Smooth muscle cell (in vitro differentiated cells): ENCODE results near the gene MAOB. TPM values are rescaled to one million over a fixed set of nuclear protein-coding genes. Genes with fewer than 3 reads are reported as not detected.

Source experiments
- DNase-seq: peaks from one replicate; lab custom pipeline; 2025; ENCODE audit not compliant: unreplicated experiment; lab: John Stamatoyannopoulos, UW
- H2AFZ ChIP-seq: fragments of 200-600 bp; sonication (generic); 2 replicates; pipeline ENCODE4 v1.6.0; 2016; ENCODE audit warnings: antibody characterized with exemption, low read depth, mild to moderate bottlenecking
- H3F3A ChIP-seq: fragments of 200-600 bp; sonication (generic); 2 replicates; pipeline ENCODE4 v1.6.0; 2017; ENCODE audit warnings: antibody characterized with exemption, low read depth
- H3K27ac ChIP-seq: fragments of 200-600 bp; sonication (generic); 2 replicates; pipeline ENCODE4 v1.5.1; 2016; ENCODE audit warnings: low read depth, mild to moderate bottlenecking
- H3K27me3 ChIP-seq: fragments of 200-600 bp; sonication (generic); 2 replicates; pipeline ENCODE4 v1.6.1; 2016; ENCODE audit warnings: low read depth, mild to moderate bottlenecking
- H3K36me3 ChIP-seq: fragments of 200-600 bp; sonication (generic); 2 replicates; pipeline ENCODE4 v1.5.1; 2016; ENCODE audit warnings: low read depth
- H3K4me1 ChIP-seq: fragments of 200-600 bp; sonication (generic); 2 replicates; pipeline ENCODE4 v1.5.1; 2016; ENCODE audit warnings: low read depth
- H3K4me2 ChIP-seq: fragments of 200-600 bp; sonication (generic); 2 replicates; pipeline ENCODE4 v1.6.0; 2016; ENCODE audit warnings: mild to moderate bottlenecking
- H3K4me3 ChIP-seq: fragments of 200-600 bp; sonication (generic); 2 replicates; pipeline ENCODE4 v1.5.1; 2016; ENCODE audit warnings: mild to moderate bottlenecking
- H3K79me2 ChIP-seq: fragments of 200-600 bp; sonication (generic); 2 replicates; pipeline ENCODE4 v1.6.0; 2016; ENCODE audit warnings: low read depth, mild to moderate bottlenecking
- H3K9ac ChIP-seq: fragments of 200-600 bp; sonication (generic); 2 replicates; pipeline ENCODE4 v1.6.0; 2016; ENCODE audit warnings: low read depth
- H3K9me3 ChIP-seq: fragments of 200-600 bp; sonication (generic); replicated peaks from 2 replicates; pipeline ENCODE4 v1.5.1; 2016; ENCODE audit warnings: low read depth
- H4K20me1 ChIP-seq: fragments of 200-600 bp; sonication (generic); 2 replicates; pipeline ENCODE4 v1.6.0; 2016; ENCODE audit warnings: low read depth
- CTCF ChIP-seq: fragments of 200-600 bp; sonication (generic); IDR thresholded peaks from 2 replicates; pipeline ENCODE4 v1.5.1; 2017; ENCODE audit warnings: borderline replicate concordance, mild to moderate bottlenecking, antibody characterized with exemption; ENCODE audit not compliant: insufficient read depth, poor library complexity, severe bottlenecking
- WGBS: methylation state at CpG from one replicate; pipeline ENCODE4 v1.1.7; 2016; ENCODE audit warnings: low lambda C conversion rate; 5-methylcytosine and 5-hydroxymethylcytosine counted together
- polyA plus RNA-seq: library from polyadenylated mRNA; unstranded; fragments of >200 nt; fragmentation: Nextera tagmentation; extraction: Ambion mirVana; gene quantifications from 2 replicates; pipeline ENCODE4 v1.2.1, GENCODE V29; 2016
- total RNA-seq: library from RNA; depleted of rRNA; stranded (reverse); fragments of >200 nt; gene quantifications from 2 replicates; pipeline ENCODE4 v1.2.3, GENCODE V29; 2014

The MAOB gene
- total and polyA plus RNA-seq, 2 experiments from 2014 or later: 0.93 TPM; not detected in 1

DNA sequence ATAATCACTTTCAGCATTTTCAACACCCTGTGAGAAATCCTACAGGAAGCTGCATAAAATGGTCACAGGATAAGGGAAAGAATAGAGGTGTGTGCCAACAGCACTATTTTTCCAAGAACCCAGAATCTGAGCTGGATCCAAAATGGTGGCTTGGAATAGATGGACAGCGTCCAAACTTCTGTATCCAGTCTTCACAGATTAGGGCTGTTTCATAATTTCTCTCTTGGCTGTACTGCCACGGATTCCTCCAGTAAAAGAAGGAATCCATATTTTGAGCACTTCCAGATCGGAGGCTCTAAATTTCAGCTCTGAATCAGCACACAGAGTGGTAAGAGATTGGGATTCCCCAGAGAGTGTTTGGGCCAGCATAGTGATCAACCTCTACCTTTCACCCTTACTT lies 12.2 kb downstream of the MAOB start:
- Histone ChIP-seq H3F3A (no peaks in the 10 kb centered on the region), H3K36me3 (no peaks in the 10 kb centered on the region), H3K79me2 (no peaks in the 10 kb centered on the region), H3K27ac (no peak overlapping the region), H4K20me1 (no peaks in the 10 kb centered on the region), H3K4me3 (no peak overlapping the region), H3K4me2 (no peak overlapping the region), H2AFZ (no peak overlapping the region), H3K4me1 (no peaks in the 10 kb centered on the region), H3K27me3 (no peaks in the 10 kb centered on the region), H3K9ac (no peak overlapping the region), H3K9me3 (no peaks in the 10 kb centered on the region)
- WGBS: 84% methylated on average over 3 of the region's 3 CpGs
- DNase-seq: no peak
- no peak for TF ChIP-seq CTCF

GRCh38 chrX:43868791-43869190 lies 13.5 kb downstream of the MAOB start:
- DNase-seq: no peak
- H3K9ac ChIP-seq: no peak overlapping the region
- WGBS: 32% methylated on average over 6 of the region's 6 CpGs
- H3F3A ChIP-seq: no peaks in the 10 kb centered on the region
- H3K4me1 ChIP-seq: no peaks in the 10 kb centered on the region
- no peaks in the 10 kb centered on the region for H3K27me3 ChIP-seq
- H3K4me3 ChIP-seq: no peak overlapping the region
- H3K27ac ChIP-seq: no peak overlapping the region
- no peaks in the 10 kb centered on the region for H3K36me3 ChIP-seq
- no peak overlapping the region for H2AFZ ChIP-seq
- peak overlapping the region; percentile 46 for H3K4me2 ChIP-seq
- no peaks in the 10 kb centered on the region for H4K20me1 ChIP-seq
- H3K9me3 ChIP-seq: no peaks in the 10 kb centered on the region
- H3K79me2 ChIP-seq: no peaks in the 10 kb centered on the region
- no peak for TF ChIP-seq CTCF

DNA sequence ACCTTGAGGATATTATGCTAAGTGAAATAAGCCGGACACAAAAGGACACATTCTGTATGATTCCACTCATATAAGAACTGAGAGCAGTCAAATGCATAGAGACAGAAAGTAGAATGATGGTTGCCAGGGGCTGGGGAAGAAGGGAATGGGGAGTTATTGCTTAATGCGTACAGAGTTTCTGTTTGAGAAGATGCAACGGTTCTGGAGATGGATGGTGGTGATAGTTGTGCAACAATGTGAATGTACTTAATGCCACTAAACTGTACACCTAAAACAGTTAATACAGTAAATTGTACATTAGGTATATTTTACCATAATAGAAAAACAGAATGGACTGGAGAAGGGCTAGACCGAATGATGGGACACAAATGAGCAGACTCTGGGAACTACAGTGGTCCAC lies 15.8 kb downstream of the MAOB start:
- Histone ChIP-seq H3K27ac (no peak overlapping the region), H3K27me3 (no peaks in the 10 kb centered on the region), H3K9ac (no peak overlapping the region), H3K4me1 (no peaks in the 10 kb centered on the region), H3K36me3 (no peaks in the 10 kb centered on the region), H3K79me2 (no peaks in the 10 kb centered on the region), H3K4me3 (no peak overlapping the region), H3F3A (no peaks in the 10 kb centered on the region), H4K20me1 (no peaks in the 10 kb centered on the region), H2AFZ (no peak overlapping the region), H3K9me3 (no peaks in the 10 kb centered on the region), H3K4me2 (no peak overlapping the region)
- DNase-seq: no peak
- WGBS: 90% methylated on average over 4 of the region's 4 CpGs
- TF ChIP-seq CTCF: no peak

- Histone ChIP-seq H3K36me3 (no peaks in the 10 kb centered on the region), H3F3A (no peaks in the 10 kb centered on the region), H3K27me3 (no peaks in the 10 kb centered on the region), H3K27ac (no peak overlapping the region), H3K4me3 (no peak overlapping the region), H2AFZ (no peak overlapping the region), H3K9ac (no peak overlapping the region), H4K20me1 (no peaks in the 10 kb centered on the region), H3K9me3 (no peaks in the 10 kb centered on the region), H3K4me2 (no peak overlapping the region), H3K4me1 (no peaks in the 10 kb centered on the region), H3K79me2 (no peaks in the 10 kb centered on the region)
- 73% methylated on average over 5 of the region's 5 CpGs for WGBS
- DNase-seq: no peak
- no peak for TF ChIP-seq CTCF
Observed at GRCh38 chrX:43865791-43866190, 16.5 kb downstream of the MAOB start.
